K562 (cell line): Measurements from ENCODE around the gene PMVK. TPM values are rescaled to one million over a fixed set of nuclear protein-coding genes. Genes with fewer than 3 reads are reported as not detected.

ENCODE experiments used
- CHAMP1 ChIP-seq: fragments of 450-650 bp; IDR thresholded peaks from 2 replicates; pipeline ENCODE4 v1.6.1; 2016; ENCODE audit warnings: mild to moderate bottlenecking
- ERF ChIP-seq: fragments of 450-650 bp; formaldehyde crosslinking; IDR thresholded peaks from 2 replicates; pipeline ENCODE4 v1.4.0; 2020; ENCODE audit warnings: mild to moderate bottlenecking, mixed read lengths
- HMG20A ChIP-seq: fragments of 450-650 bp; formaldehyde crosslinking; conservative IDR thresholded peaks from 2 replicates; pipeline ENCODE4 v1.4.0; 2020; ENCODE audit warnings: mild to moderate bottlenecking, mixed read lengths
- HNRNPK ChIP-seq: fragments of 200-400 bp; formaldehyde crosslinking; IDR thresholded peaks from one replicate; pipeline ENCODE4 v1.6.1; 2018; ENCODE audit warnings: mild to moderate bottlenecking, low read depth, low read length; ENCODE audit not compliant: poor library complexity, severe bottlenecking
- MYBL2 ChIP-seq, 2 experiments: fragments of 450-650 bp in 1 of 2; sonication (generic) in 1 of 2; formaldehyde crosslinking in 1 of 2; IDR thresholded peaks; 2 replicates each; pipeline versions ENCODE4 v1.6.1 to v1.8.1; 2017 to 2022; ENCODE audit warnings: borderline replicate concordance in 1 of 2, inconsistent platforms in 1 of 2, low read depth in 1 of 2, mild to moderate bottlenecking in 1 of 2, missing genetic modification reagents in 1 of 2, moderate library complexity in 1 of 2
- NFRKB ChIP-seq: fragments of 450-650 bp; IDR thresholded peaks from 2 replicates; pipeline ENCODE4 v1.6.1; 2016; ENCODE audit warnings: low read depth
- PTRF ChIP-seq: fragments of 450-650 bp; IDR thresholded peaks from 2 replicates; pipeline ENCODE4 v1.6.1; 2016; ENCODE audit warnings: mild to moderate bottlenecking, missing genetic modification characterization, missing compliant biosample characterization
- TOE1 ChIP-seq, 2 experiments: fragments of 450-650 bp in 1 of 2; sonication (generic) in 1 of 2; formaldehyde crosslinking in 1 of 2; IDR thresholded peaks; 2 replicates each; pipeline versions ENCODE4 v1.7.1 to v1.8.0; 2016 to 2022; ENCODE audit warnings: borderline replicate concordance in 2 of 2, mild to moderate bottlenecking in 2 of 2, antibody characterized with exemption in 1 of 2, inconsistent platforms in 1 of 2, low read depth in 1 of 2, missing genetic modification reagents in 1 of 2, moderate library complexity in 1 of 2
- TSC22D4 ChIP-seq: fragments of 450-650 bp; IDR thresholded peaks from 2 replicates; pipeline ENCODE4 v1.6.1; 2016; ENCODE audit warnings: missing genetic modification characterization, missing biosample characterization, control low read depth
- ZC3H8 ChIP-seq: fragments of 450-650 bp; IDR thresholded peaks from 2 replicates; pipeline ENCODE4 v1.6.1; 2017
- polyA plus RNA-seq, 8 experiments: library from polyadenylated mRNA; depleted of rRNA in 4 of 8; stranded (reverse) in 5 of 8; unstranded in 3 of 8; fragments of >200 nt; fragmentation: Nextera tagmentation in 2 of 8; fragmentation: Illumina TruSeq in 1 of 8; extraction: Ambion mirVana in 2 of 8; extraction: Trizol in 1 of 8; gene quantifications; 2 replicates each; pipeline versions ENCODE4 v1.2.1 to v1.2.3, GENCODE V29; 2011 to 2014; ENCODE audit warnings: inconsistent platforms in 1 of 8, missing spikeins in 1 of 8
- total RNA-seq, 7 experiments: library from RNA; depleted of rRNA in 6 of 7; stranded (reverse); fragments of >200 nt in 6 of 7; fragmentation: Illumina TruSeq in 2 of 7; extraction: Trizol in 2 of 7; gene quantifications; 2 replicates each; pipeline versions ENCODE4 v1.2.1 to v1.2.3, GENCODE V29; 2011 to 2021; ENCODE audit warnings: low replicate concordance in 1 of 7
- TF ChIP-seq, protein P1 (sequence below): sonication (generic); formaldehyde crosslinking; IDR thresholded peaks from 2 replicates; pipeline ENCODE4 v1.8.0; 2023; ENCODE audit warnings: missing genetic modification reagents, mild to moderate bottlenecking, borderline replicate concordance
- TF ChIP-seq, protein P2 (sequence below), 2 experiments: fragments of 450-650 bp in 1 of 2; sonication (generic) in 1 of 2; formaldehyde crosslinking; conservative IDR thresholded peaks; 2 replicates each; pipeline versions ENCODE4 v1.4.0 to v1.8.1; 2020 to 2022; ENCODE audit warnings: mild to moderate bottlenecking in 1 of 2, missing genetic modification reagents in 1 of 2
- TF ChIP-seq, protein P3 (sequence below), 2 experiments: fragments of 250-450 bp in 1 of 2; fragments of 450-650 bp in 1 of 2; sonication (Bioruptor Pico) in 1 of 2; IDR thresholded peaks; 2 replicates each; pipeline versions ENCODE4 v1.6.1 to v1.8.0; 2016 to 2021; ENCODE audit warnings: mild to moderate bottlenecking in 2 of 2, moderate library complexity in 2 of 2, missing compliant biosample characterization in 1 of 2, missing genetic modification characterization in 1 of 2

Gene PMVK
- total and polyA plus RNA-seq, 9 of the 15 experiments (the other 6 are each of a cell fraction or from before 2014, with no cell fraction given) = 1.1 to 15.3 (median 6.3) TPM

DNA sequence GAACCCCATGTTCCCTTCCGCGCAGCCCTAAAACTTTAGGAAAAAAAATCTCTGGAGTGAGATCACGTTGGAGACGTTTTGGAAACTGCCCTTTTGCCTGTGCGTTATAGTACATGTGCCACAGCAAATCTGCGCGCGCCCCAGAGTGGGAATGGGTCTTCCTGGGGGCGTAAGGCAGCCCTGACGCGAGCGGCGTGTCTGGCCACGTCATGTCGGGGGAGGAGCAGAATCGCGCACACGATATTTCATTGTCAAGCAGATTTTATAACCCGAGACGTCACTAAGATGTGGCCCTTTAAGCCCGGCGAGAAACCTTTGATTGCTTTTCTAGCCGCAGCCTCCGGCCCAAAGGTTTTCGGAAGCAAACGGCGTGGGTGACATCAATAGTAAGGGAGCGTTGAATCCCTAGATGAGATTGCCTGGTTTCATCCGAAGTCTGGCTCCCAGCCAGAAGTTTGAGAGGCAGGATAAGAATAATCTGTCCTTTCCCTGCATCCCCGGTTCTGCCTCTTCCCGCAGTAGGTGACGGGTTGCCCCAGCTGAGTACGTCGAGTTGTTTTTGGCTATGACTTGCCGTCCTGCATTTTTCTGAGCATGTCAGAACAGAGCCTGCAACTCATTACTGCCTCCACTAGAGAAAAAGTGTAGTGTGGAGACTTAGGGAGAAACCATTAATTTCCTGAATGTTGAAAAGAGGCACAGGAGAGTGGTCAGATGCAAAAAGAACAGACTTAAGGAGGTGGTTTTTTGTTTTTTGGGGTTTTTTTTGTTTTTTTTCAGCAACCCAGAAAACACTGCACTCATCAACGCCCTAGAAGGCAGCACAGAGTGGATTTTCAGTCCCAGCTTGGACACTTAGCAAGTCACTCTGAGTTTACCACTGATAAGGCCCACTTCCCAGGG is 817 bp upstream of the PMVK start (continued):
- no peak for TF ChIP-seq CHAMP1
- peak; percentile 96 for TF ChIP-seq TOE1 (IDR thresholded peaks at IDR 0.05; ENCODE audit: borderline replicate concordance)
- TF ChIP-seq TOE1 (CRISPR knock-in tag; IDR thresholded peaks at IDR 0.05; ENCODE audit: borderline replicate concordance, low read depth) = no peak
- TF ChIP-seq HMG20A (CRISPR knock-in tag) = no peak
- no peak for TF ChIP-seq HNRNPK
- TF ChIP-seq, protein P1, sequence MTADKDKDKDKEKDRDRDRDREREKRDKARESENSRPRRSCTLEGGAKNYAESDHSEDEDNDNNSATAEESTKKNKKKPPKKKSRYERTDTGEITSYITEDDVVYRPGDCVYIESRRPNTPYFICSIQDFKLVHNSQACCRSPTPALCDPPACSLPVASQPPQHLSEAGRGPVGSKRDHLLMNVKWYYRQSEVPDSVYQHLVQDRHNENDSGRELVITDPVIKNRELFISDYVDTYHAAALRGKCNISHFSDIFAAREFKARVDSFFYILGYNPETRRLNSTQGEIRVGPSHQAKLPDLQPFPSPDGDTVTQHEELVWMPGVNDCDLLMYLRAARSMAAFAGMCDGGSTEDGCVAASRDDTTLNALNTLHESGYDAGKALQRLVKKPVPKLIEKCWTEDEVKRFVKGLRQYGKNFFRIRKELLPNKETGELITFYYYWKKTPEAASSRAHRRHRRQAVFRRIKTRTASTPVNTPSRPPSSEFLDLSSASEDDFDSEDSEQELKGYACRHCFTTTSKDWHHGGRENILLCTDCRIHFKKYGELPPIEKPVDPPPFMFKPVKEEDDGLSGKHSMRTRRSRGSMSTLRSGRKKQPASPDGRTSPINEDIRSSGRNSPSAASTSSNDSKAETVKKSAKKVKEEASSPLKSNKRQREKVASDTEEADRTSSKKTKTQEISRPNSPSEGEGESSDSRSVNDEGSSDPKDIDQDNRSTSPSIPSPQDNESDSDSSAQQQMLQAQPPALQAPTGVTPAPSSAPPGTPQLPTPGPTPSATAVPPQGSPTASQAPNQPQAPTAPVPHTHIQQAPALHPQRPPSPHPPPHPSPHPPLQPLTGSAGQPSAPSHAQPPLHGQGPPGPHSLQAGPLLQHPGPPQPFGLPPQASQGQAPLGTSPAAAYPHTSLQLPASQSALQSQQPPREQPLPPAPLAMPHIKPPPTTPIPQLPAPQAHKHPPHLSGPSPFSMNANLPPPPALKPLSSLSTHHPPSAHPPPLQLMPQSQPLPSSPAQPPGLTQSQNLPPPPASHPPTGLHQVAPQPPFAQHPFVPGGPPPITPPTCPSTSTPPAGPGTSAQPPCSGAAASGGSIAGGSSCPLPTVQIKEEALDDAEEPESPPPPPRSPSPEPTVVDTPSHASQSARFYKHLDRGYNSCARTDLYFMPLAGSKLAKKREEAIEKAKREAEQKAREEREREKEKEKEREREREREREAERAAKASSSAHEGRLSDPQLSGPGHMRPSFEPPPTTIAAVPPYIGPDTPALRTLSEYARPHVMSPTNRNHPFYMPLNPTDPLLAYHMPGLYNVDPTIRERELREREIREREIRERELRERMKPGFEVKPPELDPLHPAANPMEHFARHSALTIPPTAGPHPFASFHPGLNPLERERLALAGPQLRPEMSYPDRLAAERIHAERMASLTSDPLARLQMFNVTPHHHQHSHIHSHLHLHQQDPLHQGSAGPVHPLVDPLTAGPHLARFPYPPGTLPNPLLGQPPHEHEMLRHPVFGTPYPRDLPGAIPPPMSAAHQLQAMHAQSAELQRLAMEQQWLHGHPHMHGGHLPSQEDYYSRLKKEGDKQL (CRISPR knock-in tag) = no peak
- TF ChIP-seq, protein P2, sequence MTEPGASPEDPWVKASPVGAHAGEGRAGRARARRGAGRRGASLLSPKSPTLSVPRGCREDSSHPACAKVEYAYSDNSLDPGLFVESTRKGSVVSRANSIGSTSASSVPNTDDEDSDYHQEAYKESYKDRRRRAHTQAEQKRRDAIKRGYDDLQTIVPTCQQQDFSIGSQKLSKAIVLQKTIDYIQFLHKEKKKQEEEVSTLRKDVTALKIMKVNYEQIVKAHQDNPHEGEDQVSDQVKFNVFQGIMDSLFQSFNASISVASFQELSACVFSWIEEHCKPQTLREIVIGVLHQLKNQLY (CRISPR knock-in tag; conservative IDR thresholded peaks at IDR 0.05) = no peak
- TF ChIP-seq ERF (CRISPR knock-in tag) = no peak
- no peak for TF ChIP-seq TSC22D4 (tag)
- TF ChIP-seq MYBL2 (IDR thresholded peaks at IDR 0.05; ENCODE audit: low read depth) = no peak
- TF ChIP-seq MYBL2 (CRISPR knock-in tag; IDR thresholded peaks at IDR 0.05; ENCODE audit: borderline replicate concordance) = no peak
- no peak for TF ChIP-seq ZC3H8
- TF ChIP-seq PTRF = no peak
- no peak for TF ChIP-seq NFRKB
- TF ChIP-seq, protein P3, sequence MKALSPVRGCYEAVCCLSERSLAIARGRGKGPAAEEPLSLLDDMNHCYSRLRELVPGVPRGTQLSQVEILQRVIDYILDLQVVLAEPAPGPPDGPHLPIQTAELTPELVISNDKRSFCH (CRISPR knock-in tag; IDR thresholded peaks at IDR 0.05) = no peak
- TF ChIP-seq, protein P3 (tag; IDR thresholded peaks at IDR 0.05) = no peak
